ENCODE data around the gene STAB1. TPM values are rescaled to one million over a fixed set of nuclear protein-coding genes. Genes with fewer than 3 reads are reported as not detected.
A peak's percentile ranks its signal among the peaks of the same experiment; 100 is the strongest.

Gene STAB1
- total and polyA plus RNA-seq, 5 donors: 69.5 to 159 (median 94.6) TPM

- Histone ChIP-seq H3K4me1 (ENCODE audit: control insufficient read depth, insufficient read depth, low read length) (peaks cover 3% of the 10 kb centered on the region), H3K4me3 (ENCODE audit: low read length) (no peak overlapping the region), H3K9me3 (ENCODE audit: control insufficient read depth, low read length) (no peaks in the 10 kb centered on the region), H3K27ac (ENCODE audit: low read length) (no peak overlapping the region), H3K27me3 (ENCODE audit: control insufficient read depth, insufficient read depth) (no peaks in the 10 kb centered on the region)
- WGBS: 91% methylated on average over 5 of the region's 5 CpGs
- no peak for ATAC-seq
- DNase-seq: no peak
- intact Hi-C loops (cut with DNase I): no loop called here
These were observed 31.7 kb upstream of the STAB1 start for GRCh38 chr3:52463416-52463815.

GRCh38 chr3:52468336-52468735 lies 26.8 kb upstream of the STAB1 start:
- DNase-seq: peak in 2 of 3 donors; percentile 43 to 59
- no peak overlapping the region for H3K4me3 ChIP-seq (ENCODE audit: low read length)
- peak; percentile 32 to 51 for ATAC-seq
- peak overlapping the region; percentile 43 for H3K27ac ChIP-seq (ENCODE audit: low read length)
- H3K4me1 ChIP-seq (ENCODE audit: control insufficient read depth, insufficient read depth, low read length): peaks cover 6% of the 10 kb centered on the region
- no peaks in the 10 kb centered on the region for H3K9me3 ChIP-seq (ENCODE audit: control insufficient read depth, low read length)
- WGBS: 26% methylated on average over 9 of the region's 9 CpGs
- no peaks in the 10 kb centered on the region for H3K27me3 ChIP-seq (ENCODE audit: control insufficient read depth, insufficient read depth)
- intact Hi-C loops (cut with DNase I): no loop called here

- no peak overlapping the region for H3K27ac ChIP-seq (ENCODE audit: low read length)
These were observed 26.1 kb upstream of the STAB1 start for GRCh38 chr3:52469001-52469400.

GRCh38 chr3:52470920-52471319 lies 24.2 kb upstream of the STAB1 start:
- no peaks in the 10 kb centered on the region for H3K9me3 ChIP-seq (ENCODE audit: control insufficient read depth, low read length)
- no peaks in the 10 kb centered on the region for H3K27me3 ChIP-seq (ENCODE audit: control insufficient read depth, insufficient read depth)
- DNase-seq: no peak
- WGBS: 95% methylated on average over 4 of the region's 4 CpGs
- ATAC-seq: no peak
- H3K27ac ChIP-seq (ENCODE audit: low read length): no peak overlapping the region
- intact Hi-C loops (cut with DNase I): loop anchor here (5.0 to 10.0 kb wide), 4 partner anchors 66 to 216 kb away; partner anchors contain the start of genes UQCC5 (in 2 of the 4), GNL3 (in 1 of the 4) and PBRM1 (in 1 of the 4)
- no peak overlapping the region for H3K4me3 ChIP-seq (ENCODE audit: low read length)
- peaks cover 6% of the 10 kb centered on the region for H3K4me1 ChIP-seq (ENCODE audit: control insufficient read depth, insufficient read depth, low read length)

More at GRCh38 chr3:52469001-52469400, 26.1 kb upstream of the STAB1 start:
- Histone ChIP-seq H3K27me3 (ENCODE audit: control insufficient read depth, insufficient read depth) (no peaks in the 10 kb centered on the region), H3K9me3 (ENCODE audit: control insufficient read depth, low read length) (no peaks in the 10 kb centered on the region), H3K4me3 (ENCODE audit: low read length) (no peak overlapping the region), H3K4me1 (ENCODE audit: control insufficient read depth, insufficient read depth, low read length) (peaks cover 6% of the 10 kb centered on the region)
- intact Hi-C loops (cut with DNase I): no loop called here
- WGBS: 66% methylated on average over 5 of the region's 5 CpGs
- no peak for DNase-seq
- no peak for ATAC-seq

GRCh38 chr3:52471371-52472238 lies 23.5 kb upstream of the STAB1 start:
- 56% methylated on average over 26 of the region's 26 CpGs for WGBS
- no peaks in the 10 kb centered on the region for H3K27me3 ChIP-seq (ENCODE audit: control insufficient read depth, insufficient read depth)
- peak; percentile 76 to 91 (median 90) for DNase-seq
- H3K27ac ChIP-seq (ENCODE audit: low read length): no peak overlapping the region
- intact Hi-C loops (cut with DNase I): loop anchor here (5.0 to 10.0 kb wide), 4 partner anchors 66 to 216 kb away; partner anchors contain the start of genes UQCC5 (in 2 of the 4), GNL3 (in 1 of the 4) and PBRM1 (in 1 of the 4)
- H3K9me3 ChIP-seq (ENCODE audit: control insufficient read depth, low read length): no peaks in the 10 kb centered on the region
- peak; percentile 72 to 77 for ATAC-seq
- no peak overlapping the region for H3K4me3 ChIP-seq (ENCODE audit: low read length)
- H3K4me1 ChIP-seq (ENCODE audit: control insufficient read depth, insufficient read depth, low read length): peaks cover 5% of the 10 kb centered on the region

GRCh38 chr3:52472239-52473000 lies 22.7 kb upstream of the STAB1 start:
- 60% methylated on average over 14 of the region's 14 CpGs for WGBS
- DNase-seq (no peak), ATAC-seq (no peak)
- Histone ChIP-seq H3K9me3 (ENCODE audit: control insufficient read depth, low read length) (no peaks in the 10 kb centered on the region), H3K4me3 (ENCODE audit: low read length) (no peak overlapping the region), H3K27me3 (ENCODE audit: control insufficient read depth, insufficient read depth) (no peaks in the 10 kb centered on the region), H3K4me1 (ENCODE audit: control insufficient read depth, insufficient read depth, low read length) (peaks cover 5% of the 10 kb centered on the region), H3K27ac (ENCODE audit: low read length) (peak overlapping the region; percentile 16)
- intact Hi-C loops (cut with DNase I): loop anchor here (5.0 to 10.0 kb wide), 4 partner anchors 65 to 215 kb away; partner anchors contain the start of genes UQCC5 (in 2 of the 4), GNL3 (in 1 of the 4) and PBRM1 (in 1 of the 4)

GRCh38 chr3:52473026-52473425 lies 22.1 kb upstream of the STAB1 start:
- no peaks in the 10 kb centered on the region for H3K27me3 ChIP-seq (ENCODE audit: control insufficient read depth, insufficient read depth)
- H3K4me1 ChIP-seq (ENCODE audit: control insufficient read depth, insufficient read depth, low read length): peaks cover 5% of the 10 kb centered on the region
- H3K9me3 ChIP-seq (ENCODE audit: control insufficient read depth, low read length): no peaks in the 10 kb centered on the region
- peak overlapping the region; percentile 12 for H3K27ac ChIP-seq (ENCODE audit: low read length)
- intact Hi-C loops (cut with DNase I): loop anchor here (5.0 to 10.0 kb wide), 4 partner anchors 64 to 214 kb away; partner anchors contain the start of genes UQCC5 (in 2 of the 4), GNL3 (in 1 of the 4) and PBRM1 (in 1 of the 4)
- ATAC-seq (peak in 1 of 2 donors; percentile 15), DNase-seq (peak in 1 of 3 donors; percentile 60)
- H3K4me3 ChIP-seq (ENCODE audit: low read length): no peak overlapping the region
- WGBS: 86% methylated on average over 5 of the region's 5 CpGs

- Histone ChIP-seq H3K4me3 (ENCODE audit: low read length) (no peak overlapping the region), H3K27ac (ENCODE audit: low read length) (no peak overlapping the region), H3K4me1 (ENCODE audit: control insufficient read depth, insufficient read depth, low read length) (peaks cover under 1% of the 10 kb centered on the region), H3K9me3 (ENCODE audit: control insufficient read depth, low read length) (no peaks in the 10 kb centered on the region), H3K27me3 (ENCODE audit: control insufficient read depth, insufficient read depth) (no peaks in the 10 kb centered on the region)
- DNase-seq (peak in 1 of 3 donors; percentile 44), ATAC-seq (no peak)
- intact Hi-C loops (cut with DNase I): loop anchor here in 1 of 4 donors (10.0 kb wide), 1 partner anchor 128 kb away; no protein-coding TSS in a partner anchor
- 91% methylated on average over 16 of the region's 16 CpGs for WGBS
These were observed 17.9 kb upstream of the STAB1 start for GRCh38 chr3:52477076-52477795.

GRCh38 chr3:52477796-52478095 lies 17.4 kb upstream of the STAB1 start:
- Histone ChIP-seq H3K27ac (ENCODE audit: low read length) (no peak overlapping the region), H3K4me1 (ENCODE audit: control insufficient read depth, insufficient read depth, low read length) (no peaks in the 10 kb centered on the region), H3K27me3 (ENCODE audit: control insufficient read depth, insufficient read depth) (no peaks in the 10 kb centered on the region), H3K9me3 (ENCODE audit: control insufficient read depth, low read length) (no peaks in the 10 kb centered on the region), H3K4me3 (ENCODE audit: low read length) (no peak overlapping the region)
- WGBS: 91% methylated on average over 6 of the region's 6 CpGs
- DNase-seq: no peak
- no peak for ATAC-seq
- intact Hi-C loops (cut with DNase I): loop anchor here in 1 of 4 donors (10.0 kb wide), 1 partner anchor 127 kb away; no protein-coding TSS in a partner anchor

Measured in right cardiac atrium (tissue), 5 donors.